Endothelial cell of umbilical vein (primary cell): Measurements from ENCODE around the gene KPNA1. TPM values are rescaled to one million over a fixed set of nuclear protein-coding genes. Genes with fewer than 3 reads are reported as not detected.

Source experiments
- BruUV-seq: library from RNA; stranded (reverse); fragments of 400-500 nt; replicated peaks from 2 replicates; lab custom pipeline; 2021; lab: Mats Ljungman, UMichigan
- CTCF ChIA-PET: fragments of 300-600, 350-600 bp; sonication (Branson Sonifier 250); formaldehyde crosslinking; loops from one replicate; lab custom pipeline; 2021; ENCODE audit warnings: antibody characterized with exemption, inconsistent platforms; lab: Charles Lee
- POLR2A ChIA-PET: fragments of 300-600, 350-600 bp; sonication (Branson Sonifier 250); formaldehyde crosslinking; loops from one replicate; lab custom pipeline; 2021; ENCODE audit warnings: antibody characterized with exemption, inconsistent platforms; lab: Charles Lee
- DNase-seq: peaks from one replicate; pipeline ENCODE4 v3.0.0-alpha.2; 2011; ENCODE audit warnings: low read depth, low spot score
- FAIRE-seq: peaks from 2 replicates; lab custom pipeline; 2011; peaks lifted over from hg19 to GRCh38; lab: Jason Lieb, UNC
- H2AFZ ChIP-seq: 2 replicates; pipeline ENCODE4 v1.6.0; 2012; ENCODE audit warnings: low read depth, low read length, control low read depth, inconsistent platforms
- H3K27ac ChIP-seq: 2 replicates; pipeline ENCODE4 v1.5.1; 2011; ENCODE audit warnings: low read depth, mild to moderate bottlenecking, control low read depth, low read length, moderate library complexity; ENCODE audit not compliant: insufficient read depth
- H3K27me3 ChIP-seq, 2 experiments: 2 replicates each; pipeline versions ENCODE4 v1.6.0 to v1.6.1; 2011; ENCODE audit warnings: low read length in 2 of 2, mixed read lengths in 1 of 2; ENCODE audit not compliant: control insufficient read depth in 2 of 2, insufficient read depth in 2 of 2
- H3K36me3 ChIP-seq, 2 experiments: 2 replicates in 1 of 2; 3 replicates in 1 of 2; pipeline ENCODE4 v1.5.1; 2011; ENCODE audit warnings: low read length in 2 of 2, mild to moderate bottlenecking in 1 of 2, moderate library complexity in 1 of 2; ENCODE audit not compliant: control insufficient read depth in 2 of 2, insufficient read depth in 2 of 2; ENCODE audit errors: extremely low read depth in 1 of 2
- H3K4me1 ChIP-seq: 3 replicates; pipeline ENCODE4 v1.5.1; 2011; ENCODE audit warnings: mild to moderate bottlenecking, low read length; ENCODE audit not compliant: control insufficient read depth, insufficient read depth; ENCODE audit errors: extremely low read depth
- H3K4me2 ChIP-seq: 2 replicates; pipeline ENCODE4 v1.6.1; 2011; ENCODE audit warnings: low read length, control low read depth, mixed read lengths; ENCODE audit not compliant: insufficient read depth
- H3K4me3 ChIP-seq, 3 experiments: fragments of 200-600 bp in 1 of 3; sonication (generic), shearing (Covaris generic) in 1 of 3; replicated peaks in 1 of 3; 2 replicates each; pipeline ENCODE4 v1.5.1; 2011 to 2016; ENCODE audit warnings: control low read depth in 3 of 3, low read length in 3 of 3, mild to moderate bottlenecking in 2 of 3, inconsistent platforms in 1 of 3, low read depth in 1 of 3, moderate library complexity in 1 of 3; ENCODE audit not compliant: insufficient read depth in 1 of 3
- H3K79me2 ChIP-seq: 2 replicates; pipeline ENCODE4 v1.6.0; 2012; ENCODE audit warnings: low read length, inconsistent platforms; ENCODE audit not compliant: control insufficient read depth, insufficient read depth
- H3K9ac ChIP-seq: replicated peaks from 2 replicates; pipeline ENCODE3; 2011; ENCODE audit warnings: low read length, control low read depth; ENCODE audit not compliant: insufficient read depth; ENCODE audit errors: extremely low read depth
- H3K9me1 ChIP-seq: replicated peaks from 3 replicates; pipeline ENCODE4 v1.6.0; 2011; ENCODE audit warnings: mild to moderate bottlenecking, low read length; ENCODE audit not compliant: control insufficient read depth, insufficient read depth; ENCODE audit errors: extremely low read depth
- H3K9me3 ChIP-seq: replicated peaks from 2 replicates; pipeline ENCODE4 v1.5.1; 2012; ENCODE audit warnings: low read length, inconsistent platforms; ENCODE audit not compliant: control insufficient read depth, insufficient read depth
- H4K20me1 ChIP-seq: replicated peaks from 2 replicates; pipeline ENCODE3; 2011; ENCODE audit warnings: mild to moderate bottlenecking, low read length; ENCODE audit not compliant: control insufficient read depth, insufficient read depth; ENCODE audit errors: extremely low read depth
- CTCF ChIP-seq, 2 donors: IDR thresholded peaks; 1 replicate in 1 of 2; 2 replicates in 1 of 2; pipeline ENCODE4 v1.5.1; 2011; ENCODE audit warnings: low read length in 2 of 2, mild to moderate bottlenecking in 2 of 2, moderate library complexity in 2 of 2, control low read depth in 1 of 2, inconsistent platforms in 1 of 2, low read depth in 1 of 2; ENCODE audit not compliant: insufficient read depth in 1 of 2; ENCODE audit errors: extremely low read depth in 1 of 2
- EZH2 ChIP-seq: IDR thresholded peaks from 2 replicates; pipeline ENCODE4 v1.6.1; 2012; ENCODE audit warnings: borderline replicate concordance, low read depth, mild to moderate bottlenecking, moderate library complexity, low read length, inconsistent platforms; ENCODE audit not compliant: severe bottlenecking
- FOS ChIP-seq: IDR thresholded peaks from 2 replicates; pipeline ENCODE4 v1.6.1; 2011; ENCODE audit warnings: mild to moderate bottlenecking, low read length, moderate library complexity, borderline replicate concordance; ENCODE audit not compliant: insufficient read depth
- GATA2 ChIP-seq: IDR thresholded peaks from 2 replicates; pipeline ENCODE4 v1.7.0; 2011; ENCODE audit warnings: low read depth, mild to moderate bottlenecking, moderate library complexity, mixed read lengths, low read length; ENCODE audit not compliant: insufficient read length, insufficient read depth
- JUN ChIP-seq: IDR thresholded peaks from 2 replicates; pipeline ENCODE4 v1.6.1; 2011; ENCODE audit warnings: borderline replicate concordance, low read depth; ENCODE audit not compliant: insufficient read length, insufficient read depth
- MAX ChIP-seq: IDR thresholded peaks from 2 replicates; pipeline ENCODE4 v1.6.1; 2011; ENCODE audit not compliant: insufficient read depth, insufficient read length
- MYC ChIP-seq: IDR thresholded peaks from one replicate; pipeline ENCODE4 v1.6.1; 2011; ENCODE audit warnings: mild to moderate bottlenecking, low read depth, low read length
- POLR2A ChIP-seq: IDR thresholded peaks from 2 replicates; pipeline ENCODE4 v1.6.1; 2012; ENCODE audit warnings: low read depth, mild to moderate bottlenecking, control low read depth, low read length
- POLR2AphosphoS5 ChIP-seq: IDR thresholded peaks from 2 replicates; pipeline ENCODE4 v1.6.1; 2012; ENCODE audit warnings: low read depth, mild to moderate bottlenecking, control low read depth, low read length, moderate library complexity; ENCODE audit not compliant: insufficient read depth
- dilution Hi-C: fragments of 300-500 bp; cut with MboI; formaldehyde crosslinking; loops from one replicate; pipeline ENCODE4 v1.15.0; 2019; ENCODE audit warnings: low sequenced_read_pairs; ENCODE audit not compliant: extremely low pct_ligation_motif_present
- intact Hi-C: fragments of 100-400 bp; cut with micrococcal nuclease; formaldehyde crosslinking; loops from one replicate; pipeline ENCODE4 v1.10.0; 2022
- polyA plus RNA-seq, 4 experiments: library from polyadenylated mRNA; depleted of rRNA in 3 of 4; stranded (reverse) in 3 of 4; unstranded in 1 of 4; fragments of >200 nt; gene quantifications; 2 replicates each; pipeline versions ENCODE4 v1.2.1 to v1.2.3, GENCODE V29; 2011 to 2012; ENCODE audit warnings: missing spikeins in 1 of 4
- total RNA-seq: library from RNA; stranded (reverse); gene quantifications from 2 replicates; pipeline ENCODE4 v1.2.3, GENCODE V29; 2021

KPNA1 gene
- total and polyA plus RNA-seq, 2 donors (not counting 3 experiments of a cell fraction or from before 2014, with no cell fraction given) = 24.4 to 110 TPM

- Histone ChIP-seq H3K36me3 (no peaks in the 10 kb centered on the region), H3K27ac (no peak overlapping the region), H3K4me1 (peaks cover 7% of the 10 kb centered on the region), H3K9me3 (no peaks in the 10 kb centered on the region), H3K27me3 (no peaks in the 10 kb centered on the region), H3K9ac (no peak overlapping the region), H2AFZ (no peak overlapping the region), H3K79me2 (peaks cover 10% of the 10 kb centered on the region), H3K4me2 (no peak overlapping the region), H4K20me1 (no peaks in the 10 kb centered on the region), H3K4me3 (no peak overlapping the region), H3K9me1 (no peaks in the 10 kb centered on the region)
- intact Hi-C loops = no loop called here
- no TSS peak for BruUV-seq
- TF ChIP-seq CTCF (IDR thresholded peaks at IDR 0.05; ENCODE audit: extremely low read depth in 1 of 2, insufficient read depth in 1 of 2, low read depth in 1 of 2, low read length in 2 of 2) (no peak), MAX (no peak), FOS (no peak), JUN (no peak), EZH2 (no peak), POLR2AphosphoS5 (no peak), GATA2 (no peak), MYC (no peak), POLR2A (no peak)
- ChIA-PET CTCF (no interaction called here), POLR2A (no interaction called here)
- dilution Hi-C loops = no loop called here
- no peak for DNase-seq
- FAIRE-seq = no peak
These were observed 104.1 kb downstream of the KPNA1 start for GRCh38 chr3:122410639-122411038.
